GM23338 (cell line): ENCODE results near the gene NET1. TPM values are rescaled to one million over a fixed set of nuclear protein-coding genes. Genes with fewer than 3 reads are reported as not detected.

ENCODE experiments used
- ATAC-seq: fragments of 200-7000 bp; cut with Tn5 transposase; 3 replicates; pipeline ENCODE4 v1.9.1; 2020
- DNase-seq: peaks from one replicate; pipeline ENCODE4 v3.0.0-alpha.2; 2015; ENCODE audit warnings: low spot score
- H2AFZ ChIP-seq: fragments of 200-600 bp; sonication (generic); 2 replicates; pipeline ENCODE4 v1.8.0; 2016; ENCODE audit warnings: antibody characterized with exemption, mild to moderate bottlenecking, moderate library complexity
- H3F3A ChIP-seq: fragments of 200-600 bp; sonication (generic); replicated peaks from 2 replicates; pipeline ENCODE4 v1.8.0; 2017; ENCODE audit warnings: antibody characterized with exemption, mixed run types, low read depth
- H3K27ac ChIP-seq: fragments of 200-600 bp; sonication (generic); 2 replicates; pipeline ENCODE4 v1.6.1; 2016; ENCODE audit warnings: low read depth
- H3K27me3 ChIP-seq: fragments of 200-600 bp; sonication (generic); 2 replicates; pipeline ENCODE4 v1.8.0; 2016; ENCODE audit warnings: mild to moderate bottlenecking, mixed run types, moderate library complexity; ENCODE audit not compliant: insufficient read depth
- H3K36me3 ChIP-seq: fragments of 200-600 bp; sonication (generic); 2 replicates; pipeline ENCODE4 v1.8.0; 2016; ENCODE audit warnings: mild to moderate bottlenecking; ENCODE audit not compliant: insufficient read depth
- H3K4me1 ChIP-seq: fragments of 200-600 bp; sonication (generic); 2 replicates; pipeline ENCODE4 v1.8.0; 2016; ENCODE audit warnings: mild to moderate bottlenecking, moderate library complexity; ENCODE audit not compliant: insufficient read depth
- H3K4me2 ChIP-seq: fragments of 200-600 bp; sonication (generic); 2 replicates; pipeline ENCODE4 v1.7.1; 2017; ENCODE audit warnings: mixed run types
- H3K4me3 ChIP-seq: fragments of 200-600 bp; sonication (generic); 2 replicates; pipeline ENCODE4 v1.6.1; 2016; ENCODE audit warnings: mixed run types
- H3K79me2 ChIP-seq: fragments of 200-600 bp; sonication (generic); replicated peaks from 2 replicates; pipeline ENCODE4 v1.8.0; 2017; ENCODE audit warnings: mild to moderate bottlenecking; ENCODE audit not compliant: insufficient read depth
- H3K9me2 ChIP-seq: fragments of 200-600 bp; sonication (generic); 2 replicates; pipeline ENCODE4 v1.8.0; 2017; ENCODE audit not compliant: insufficient read depth
- H4K20me1 ChIP-seq: fragments of 200-600 bp; sonication (generic); replicated peaks from 2 replicates; pipeline ENCODE4 v1.8.0; 2017; ENCODE audit warnings: mild to moderate bottlenecking; ENCODE audit not compliant: insufficient read depth
- H3K27ac Mint-ChIP-seq: 2 replicates; pipeline ENCODE4 v1.8.0; 2020; ENCODE audit warnings: inconsistent platforms, mild to moderate bottlenecking, moderate library complexity, mixed read lengths
- H3K27me3 Mint-ChIP-seq: 3 replicates; pipeline ENCODE4 v1.8.0; 2022; ENCODE audit warnings: low read depth, mild to moderate bottlenecking, moderate library complexity, mixed read lengths, inconsistent platforms; ENCODE audit not compliant: insufficient read depth, poor library complexity
- H3K36me3 Mint-ChIP-seq: 3 replicates; pipeline ENCODE4 v1.8.0; 2021; ENCODE audit warnings: low read depth, mild to moderate bottlenecking, inconsistent platforms, moderate library complexity, mixed read lengths
- H3K4me1 Mint-ChIP-seq: 3 replicates; pipeline ENCODE4 v1.8.0; 2020; ENCODE audit warnings: mild to moderate bottlenecking, inconsistent platforms, mixed read lengths
- H3K4me3 Mint-ChIP-seq: 3 replicates; pipeline ENCODE4 v1.8.0; 2021; ENCODE audit warnings: moderate library complexity, mild to moderate bottlenecking, inconsistent platforms, mixed read lengths
- H3K9me3 Mint-ChIP-seq: 3 replicates; pipeline ENCODE4 v1.8.0; 2020; ENCODE audit warnings: moderate library complexity, mild to moderate bottlenecking, inconsistent platforms, mixed read lengths
- CREB1 ChIP-seq: fragments of 250-450 bp; sonication (Bioruptor Pico); IDR thresholded peaks from 2 replicates; pipeline ENCODE4 v1.5.0; 2020; ENCODE audit warnings: low read depth, mild to moderate bottlenecking, moderate library complexity
- EZH2 ChIP-seq: fragments of 200-600 bp; sonication (generic); IDR thresholded peaks from one replicate; pipeline ENCODE4 v1.8.0; 2017; ENCODE audit warnings: antibody characterized with exemption, mild to moderate bottlenecking, low read depth; ENCODE audit not compliant: unreplicated experiment
- EZH2phosphoT487 ChIP-seq: fragments of 200-600 bp; sonication (generic); IDR thresholded peaks from one replicate; pipeline ENCODE4 v1.8.1; 2018; ENCODE audit warnings: antibody characterized with exemption; ENCODE audit not compliant: unreplicated experiment
- JUNB ChIP-seq: IDR thresholded peaks from one replicate; pipeline ENCODE4 v1.6.1; 2016; ENCODE audit warnings: antibody characterized with exemption; ENCODE audit not compliant: unreplicated experiment
- NANOG ChIP-seq: IDR thresholded peaks from 2 replicates; pipeline ENCODE4 v1.6.1; 2016; ENCODE audit warnings: antibody characterized with exemption, borderline replicate concordance
- POLR2AphosphoS5 ChIP-seq: IDR thresholded peaks from 2 replicates; pipeline ENCODE4 v1.6.1; 2016; ENCODE audit warnings: antibody characterized with exemption, low read depth
- STAT1 ChIP-seq: IDR thresholded peaks from one replicate; pipeline ENCODE4 v1.6.1; 2016; ENCODE audit warnings: antibody characterized with exemption; ENCODE audit not compliant: unreplicated experiment
- ZNF114 ChIP-seq: fragments of 250-450 bp; sonication (Bioruptor Pico); IDR thresholded peaks from 2 replicates; pipeline ENCODE4 v1.5.0; 2020; ENCODE audit warnings: mild to moderate bottlenecking, moderate library complexity
- ZNF331 ChIP-seq: fragments of 250-450 bp; sonication (Bioruptor Pico); IDR thresholded peaks from 2 replicates; pipeline ENCODE4 v1.5.0; 2020; ENCODE audit warnings: low read depth, mild to moderate bottlenecking, moderate library complexity
- polyA plus RNA-seq: library from polyadenylated mRNA; unstranded; fragments of >200 nt; fragmentation: Nextera tagmentation; extraction: Ambion mirVana; gene quantifications from 2 replicates; pipeline ENCODE4 v1.2.1, GENCODE V29; 2016
- total RNA-seq: library from RNA; depleted of rRNA; stranded (reverse); fragments of >200 nt; shearing (Covaris generic); gene quantifications from 2 replicates; pipeline ENCODE4 v1.2.3, GENCODE V29; 2014
- TF ChIP-seq, protein P1 (sequence below), 2 experiments: fragments of 200-600 bp in 1 of 2; sonication (generic) in 1 of 2; conservative IDR thresholded peaks; 2 replicates each; pipeline versions ENCODE4 v1.5.1 to v1.6.1; 2016 to 2017; ENCODE audit warnings: antibody characterized with exemption in 2 of 2, low read depth in 2 of 2, mild to moderate bottlenecking in 2 of 2, moderate library complexity in 1 of 2
- TF ChIP-seq, protein P2 (sequence below): IDR thresholded peaks from one replicate; pipeline ENCODE4 v1.6.1; 2018; ENCODE audit warnings: antibody characterized with exemption; ENCODE audit not compliant: unreplicated experiment
- TF ChIP-seq, protein P3 (sequence below): fragments of 250-450 bp; sonication (Bioruptor Pico); IDR thresholded peaks from 2 replicates; pipeline ENCODE4 v1.5.0; 2020; ENCODE audit warnings: mild to moderate bottlenecking, moderate library complexity
- TF ChIP-seq, protein P4 (sequence below): IDR thresholded peaks from 2 replicates; pipeline ENCODE4 v1.6.1; 2016; ENCODE audit warnings: antibody characterized with exemption

NET1 gene
- total and polyA plus RNA-seq, 2 experiments from 2014 or later: 47.9 to 93.9 TPM

DNA sequence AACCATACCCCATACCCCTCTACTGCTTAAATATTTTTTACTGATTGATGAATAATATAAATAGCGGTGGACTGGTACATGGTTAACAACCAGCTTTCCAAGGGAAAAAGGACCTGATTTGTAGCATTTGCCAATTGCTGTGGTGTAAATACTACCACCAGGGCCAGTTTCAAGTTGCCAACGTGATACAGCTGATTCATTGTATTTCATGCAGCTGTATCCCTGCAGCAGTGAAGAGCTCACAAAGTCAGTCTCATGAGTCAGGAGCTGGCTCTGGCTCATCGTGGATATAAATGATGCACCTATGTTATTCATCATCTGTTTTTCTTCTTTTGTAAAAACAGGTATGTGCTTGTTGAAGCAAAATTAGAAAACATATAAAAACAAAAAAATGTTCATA is 71.8 kb downstream of the NET1 start:
- H3K4me3 ChIP-seq: no peak overlapping the region
- H3K27me3 ChIP-seq: no peaks in the 10 kb centered on the region
- H3K27ac ChIP-seq: no peak overlapping the region
- H3K4me2 ChIP-seq: no peak overlapping the region
- TF ChIP-seq, protein P1, sequence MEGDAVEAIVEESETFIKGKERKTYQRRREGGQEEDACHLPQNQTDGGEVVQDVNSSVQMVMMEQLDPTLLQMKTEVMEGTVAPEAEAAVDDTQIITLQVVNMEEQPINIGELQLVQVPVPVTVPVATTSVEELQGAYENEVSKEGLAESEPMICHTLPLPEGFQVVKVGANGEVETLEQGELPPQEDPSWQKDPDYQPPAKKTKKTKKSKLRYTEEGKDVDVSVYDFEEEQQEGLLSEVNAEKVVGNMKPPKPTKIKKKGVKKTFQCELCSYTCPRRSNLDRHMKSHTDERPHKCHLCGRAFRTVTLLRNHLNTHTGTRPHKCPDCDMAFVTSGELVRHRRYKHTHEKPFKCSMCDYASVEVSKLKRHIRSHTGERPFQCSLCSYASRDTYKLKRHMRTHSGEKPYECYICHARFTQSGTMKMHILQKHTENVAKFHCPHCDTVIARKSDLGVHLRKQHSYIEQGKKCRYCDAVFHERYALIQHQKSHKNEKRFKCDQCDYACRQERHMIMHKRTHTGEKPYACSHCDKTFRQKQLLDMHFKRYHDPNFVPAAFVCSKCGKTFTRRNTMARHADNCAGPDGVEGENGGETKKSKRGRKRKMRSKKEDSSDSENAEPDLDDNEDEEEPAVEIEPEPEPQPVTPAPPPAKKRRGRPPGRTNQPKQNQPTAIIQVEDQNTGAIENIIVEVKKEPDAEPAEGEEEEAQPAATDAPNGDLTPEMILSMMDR (conservative IDR thresholded peaks at IDR 0.05; ENCODE audit: low read depth in 2 of 2): no peak
- TF ChIP-seq, protein P2, sequence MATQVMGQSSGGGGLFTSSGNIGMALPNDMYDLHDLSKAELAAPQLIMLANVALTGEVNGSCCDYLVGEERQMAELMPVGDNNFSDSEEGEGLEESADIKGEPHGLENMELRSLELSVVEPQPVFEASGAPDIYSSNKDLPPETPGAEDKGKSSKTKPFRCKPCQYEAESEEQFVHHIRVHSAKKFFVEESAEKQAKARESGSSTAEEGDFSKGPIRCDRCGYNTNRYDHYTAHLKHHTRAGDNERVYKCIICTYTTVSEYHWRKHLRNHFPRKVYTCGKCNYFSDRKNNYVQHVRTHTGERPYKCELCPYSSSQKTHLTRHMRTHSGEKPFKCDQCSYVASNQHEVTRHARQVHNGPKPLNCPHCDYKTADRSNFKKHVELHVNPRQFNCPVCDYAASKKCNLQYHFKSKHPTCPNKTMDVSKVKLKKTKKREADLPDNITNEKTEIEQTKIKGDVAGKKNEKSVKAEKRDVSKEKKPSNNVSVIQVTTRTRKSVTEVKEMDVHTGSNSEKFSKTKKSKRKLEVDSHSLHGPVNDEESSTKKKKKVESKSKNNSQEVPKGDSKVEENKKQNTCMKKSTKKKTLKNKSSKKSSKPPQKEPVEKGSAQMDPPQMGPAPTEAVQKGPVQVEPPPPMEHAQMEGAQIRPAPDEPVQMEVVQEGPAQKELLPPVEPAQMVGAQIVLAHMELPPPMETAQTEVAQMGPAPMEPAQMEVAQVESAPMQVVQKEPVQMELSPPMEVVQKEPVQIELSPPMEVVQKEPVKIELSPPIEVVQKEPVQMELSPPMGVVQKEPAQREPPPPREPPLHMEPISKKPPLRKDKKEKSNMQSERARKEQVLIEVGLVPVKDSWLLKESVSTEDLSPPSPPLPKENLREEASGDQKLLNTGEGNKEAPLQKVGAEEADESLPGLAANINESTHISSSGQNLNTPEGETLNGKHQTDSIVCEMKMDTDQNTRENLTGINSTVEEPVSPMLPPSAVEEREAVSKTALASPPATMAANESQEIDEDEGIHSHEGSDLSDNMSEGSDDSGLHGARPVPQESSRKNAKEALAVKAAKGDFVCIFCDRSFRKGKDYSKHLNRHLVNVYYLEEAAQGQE: no peak
- TF ChIP-seq POLR2AphosphoS5 (no peak), NANOG (no peak), STAT1 (no peak), EZH2phosphoT487 (no peak), JUNB (no peak), EZH2 (no peak), ZNF114 (CRISPR knock-in tag) (no peak), ZNF331 (CRISPR knock-in tag) (no peak), CREB1 (no peak)
- TF ChIP-seq, protein P3, sequence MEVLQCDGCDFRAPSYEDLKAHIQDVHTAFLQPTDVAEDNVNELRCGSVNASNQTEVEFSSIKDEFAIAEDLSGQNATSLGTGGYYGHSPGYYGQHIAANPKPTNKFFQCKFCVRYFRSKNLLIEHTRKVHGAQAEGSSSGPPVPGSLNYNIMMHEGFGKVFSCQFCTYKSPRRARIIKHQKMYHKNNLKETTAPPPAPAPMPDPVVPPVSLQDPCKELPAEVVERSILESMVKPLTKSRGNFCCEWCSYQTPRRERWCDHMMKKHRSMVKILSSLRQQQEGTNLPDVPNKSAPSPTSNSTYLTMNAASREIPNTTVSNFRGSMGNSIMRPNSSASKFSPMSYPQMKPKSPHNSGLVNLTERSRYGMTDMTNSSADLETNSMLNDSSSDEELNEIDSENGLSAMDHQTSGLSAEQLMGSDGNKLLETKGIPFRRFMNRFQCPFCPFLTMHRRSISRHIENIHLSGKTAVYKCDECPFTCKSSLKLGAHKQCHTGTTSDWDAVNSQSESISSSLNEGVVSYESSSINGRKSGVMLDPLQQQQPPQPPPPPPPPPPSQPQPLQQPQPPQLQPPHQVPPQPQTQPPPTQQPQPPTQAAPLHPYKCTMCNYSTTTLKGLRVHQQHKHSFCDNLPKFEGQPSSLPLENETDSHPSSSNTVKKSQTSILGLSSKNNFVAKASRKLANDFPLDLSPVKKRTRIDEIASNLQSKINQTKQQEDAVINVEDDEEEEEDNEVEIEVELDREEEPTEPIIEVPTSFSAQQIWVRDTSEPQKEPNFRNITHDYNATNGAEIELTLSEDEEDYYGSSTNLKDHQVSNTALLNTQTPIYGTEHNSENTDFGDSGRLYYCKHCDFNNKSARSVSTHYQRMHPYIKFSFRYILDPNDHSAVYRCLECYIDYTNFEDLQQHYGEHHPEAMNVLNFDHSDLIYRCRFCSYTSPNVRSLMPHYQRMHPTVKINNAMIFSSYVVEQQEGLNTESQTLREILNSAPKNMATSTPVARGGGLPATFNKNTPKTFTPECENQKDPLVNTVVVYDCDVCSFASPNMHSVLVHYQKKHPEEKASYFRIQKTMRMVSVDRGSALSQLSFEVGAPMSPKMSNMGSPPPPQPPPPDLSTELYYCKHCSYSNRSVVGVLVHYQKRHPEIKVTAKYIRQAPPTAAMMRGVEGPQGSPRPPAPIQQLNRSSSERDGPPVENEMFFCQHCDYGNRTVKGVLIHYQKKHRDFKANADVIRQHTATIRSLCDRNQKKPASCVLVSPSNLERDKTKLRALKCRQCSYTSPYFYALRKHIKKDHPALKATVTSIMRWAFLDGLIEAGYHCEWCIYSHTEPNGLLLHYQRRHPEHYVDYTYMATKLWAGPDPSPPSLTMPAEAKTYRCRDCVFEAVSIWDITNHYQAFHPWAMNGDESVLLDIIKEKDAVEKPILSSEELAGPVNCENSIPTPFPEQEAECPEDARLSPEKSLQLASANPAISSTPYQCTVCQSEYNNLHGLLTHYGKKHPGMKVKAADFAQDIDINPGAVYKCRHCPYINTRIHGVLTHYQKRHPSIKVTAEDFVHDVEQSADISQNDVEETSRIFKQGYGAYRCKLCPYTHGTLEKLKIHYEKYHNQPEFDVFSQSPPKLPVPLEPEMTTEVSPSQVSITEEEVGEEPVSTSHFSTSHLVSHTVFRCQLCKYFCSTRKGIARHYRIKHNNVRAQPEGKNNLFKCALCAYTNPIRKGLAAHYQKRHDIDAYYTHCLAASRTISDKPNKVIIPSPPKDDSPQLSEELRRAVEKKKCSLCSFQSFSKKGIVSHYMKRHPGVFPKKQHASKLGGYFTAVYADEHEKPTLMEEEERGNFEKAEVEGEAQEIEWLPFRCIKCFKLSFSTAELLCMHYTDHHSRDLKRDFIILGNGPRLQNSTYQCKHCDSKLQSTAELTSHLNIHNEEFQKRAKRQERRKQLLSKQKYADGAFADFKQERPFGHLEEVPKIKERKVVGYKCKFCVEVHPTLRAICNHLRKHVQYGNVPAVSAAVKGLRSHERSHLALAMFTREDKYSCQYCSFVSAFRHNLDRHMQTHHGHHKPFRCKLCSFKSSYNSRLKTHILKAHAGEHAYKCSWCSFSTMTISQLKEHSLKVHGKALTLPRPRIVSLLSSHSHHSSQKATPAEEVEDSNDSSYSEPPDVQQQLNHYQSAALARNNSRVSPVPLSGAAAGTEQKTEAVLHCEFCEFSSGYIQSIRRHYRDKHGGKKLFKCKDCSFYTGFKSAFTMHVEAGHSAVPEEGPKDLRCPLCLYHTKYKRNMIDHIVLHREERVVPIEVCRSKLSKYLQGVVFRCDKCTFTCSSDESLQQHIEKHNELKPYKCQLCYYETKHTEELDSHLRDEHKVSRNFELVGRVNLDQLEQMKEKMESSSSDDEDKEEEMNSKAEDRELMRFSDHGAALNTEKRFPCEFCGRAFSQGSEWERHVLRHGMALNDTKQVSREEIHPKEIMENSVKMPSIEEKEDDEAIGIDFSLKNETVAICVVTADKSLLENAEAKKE (CRISPR knock-in tag): no peak
- TF ChIP-seq, protein P4, sequence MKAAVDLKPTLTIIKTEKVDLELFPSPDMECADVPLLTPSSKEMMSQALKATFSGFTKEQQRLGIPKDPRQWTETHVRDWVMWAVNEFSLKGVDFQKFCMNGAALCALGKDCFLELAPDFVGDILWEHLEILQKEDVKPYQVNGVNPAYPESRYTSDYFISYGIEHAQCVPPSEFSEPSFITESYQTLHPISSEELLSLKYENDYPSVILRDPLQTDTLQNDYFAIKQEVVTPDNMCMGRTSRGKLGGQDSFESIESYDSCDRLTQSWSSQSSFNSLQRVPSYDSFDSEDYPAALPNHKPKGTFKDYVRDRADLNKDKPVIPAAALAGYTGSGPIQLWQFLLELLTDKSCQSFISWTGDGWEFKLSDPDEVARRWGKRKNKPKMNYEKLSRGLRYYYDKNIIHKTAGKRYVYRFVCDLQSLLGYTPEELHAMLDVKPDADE: no peak
- Mint-ChIP-seq H3K9me3 (peaks cover 5% of the 10 kb centered on the region; the same call in 1 of the 3 replicates), H3K4me1 (peaks cover 22% of the 10 kb centered on the region), H3K4me3 (no peak overlapping the region), H3K27me3 (peaks cover 32% of the 10 kb centered on the region), H3K36me3 (no peaks in the 10 kb centered on the region; the same call in 2 of the 3 replicates), H3K27ac (no peak overlapping the region)
- H3K4me1 ChIP-seq: no peaks in the 10 kb centered on the region
- H4K20me1 ChIP-seq: no peaks in the 10 kb centered on the region
- DNase-seq (no peak), ATAC-seq (no peak)
- no peaks in the 10 kb centered on the region for H3K36me3 ChIP-seq
- H3F3A ChIP-seq: no peaks in the 10 kb centered on the region
- H2AFZ ChIP-seq: no peak overlapping the region
- peaks cover under 1% of the 10 kb centered on the region; the same call in 1 of the 2 replicates for H3K9me2 ChIP-seq
- no peaks in the 10 kb centered on the region for H3K79me2 ChIP-seq
